Keratinocyte (primary cell): ENCODE measurements around the gene SLC6A19. TPM values are rescaled to one million over a fixed set of nuclear protein-coding genes. Genes with fewer than 3 reads are reported as not detected.

Source experiments
- DNase-seq: peaks from one replicate; pipeline ENCODE4 v3.0.0-alpha.2; 2011; ENCODE audit warnings: low read depth, missing footprints, low spot score
- FAIRE-seq: peaks from 2 replicates; lab custom pipeline; 2011; peaks lifted over from hg19 to GRCh38; lab: Jason Lieb, UNC
- H2AFZ ChIP-seq: 2 replicates; pipeline ENCODE4 v1.6.0; 2012; ENCODE audit warnings: low read length, control low read depth, inconsistent platforms; ENCODE audit not compliant: control insufficient read depth
- H3K27ac ChIP-seq: 2 replicates; pipeline ENCODE4 v1.5.1; 2011; ENCODE audit warnings: low read length; ENCODE audit not compliant: control insufficient read depth, insufficient read depth
- H3K27me3 ChIP-seq: 3 replicates; pipeline ENCODE4 v1.6.0; 2011; ENCODE audit warnings: low read length; ENCODE audit not compliant: control insufficient read depth, insufficient read depth; ENCODE audit errors: extremely low read depth
- H3K36me3 ChIP-seq, 2 experiments: 2 replicates in 1 of 2; 3 replicates in 1 of 2; pipeline ENCODE4 v1.5.1; 2011; ENCODE audit warnings: low read length in 2 of 2, mild to moderate bottlenecking in 1 of 2; ENCODE audit not compliant: control insufficient read depth in 2 of 2, insufficient read depth in 2 of 2; ENCODE audit errors: extremely low read depth in 1 of 2
- H3K4me1 ChIP-seq: 3 replicates; pipeline ENCODE4 v1.5.1; 2011; ENCODE audit warnings: low read length; ENCODE audit not compliant: control insufficient read depth, insufficient read depth; ENCODE audit errors: extremely low read depth
- H3K4me2 ChIP-seq: 3 replicates; pipeline ENCODE4 v1.6.0; 2011; ENCODE audit warnings: low read depth, low read length; ENCODE audit not compliant: control insufficient read depth, insufficient read depth; ENCODE audit errors: extremely low read depth
- H3K4me3 ChIP-seq, 3 experiments: fragments of 200-600 bp in 1 of 3; sonication (generic) in 1 of 3; 2 replicates in 2 of 3; 3 replicates in 1 of 3; pipeline ENCODE4 v1.5.1; 2011 to 2016; ENCODE audit warnings: low read length in 3 of 3, mild to moderate bottlenecking in 3 of 3, control low read depth in 2 of 3, inconsistent platforms in 1 of 3, low read depth in 1 of 3, mixed read lengths in 1 of 3, mixed run types in 1 of 3, moderate library complexity in 1 of 3; ENCODE audit not compliant: control insufficient read depth in 2 of 3, insufficient read depth in 2 of 3; ENCODE audit errors: extremely low read depth in 1 of 3
- H3K79me2 ChIP-seq: 2 replicates; pipeline ENCODE4 v1.6.0; 2012; ENCODE audit warnings: low read length; ENCODE audit not compliant: control insufficient read depth, insufficient read depth
- H3K9ac ChIP-seq: 3 replicates; pipeline ENCODE4 v1.6.0; 2011; ENCODE audit warnings: low read length; ENCODE audit not compliant: control insufficient read depth, insufficient read depth; ENCODE audit errors: extremely low read depth
- H3K9me1 ChIP-seq: 3 replicates; pipeline ENCODE4 v1.6.0; 2011; ENCODE audit warnings: low read length; ENCODE audit not compliant: control insufficient read depth, insufficient read depth; ENCODE audit errors: extremely low read depth
- H3K9me3 ChIP-seq: 2 replicates; pipeline ENCODE4 v1.5.1; 2012; ENCODE audit warnings: low read depth, low read length; ENCODE audit not compliant: control insufficient read depth
- H4K20me1 ChIP-seq: 3 replicates; pipeline ENCODE4 v1.6.0; 2011; ENCODE audit warnings: low read length; ENCODE audit not compliant: control insufficient read depth, insufficient read depth; ENCODE audit errors: extremely low read depth
- EZH2 ChIP-seq: IDR thresholded peaks from one replicate; pipeline ENCODE4 v1.6.1; 2012; ENCODE audit warnings: inconsistent platforms, mild to moderate bottlenecking, low read length, moderate library complexity
- dilution Hi-C: fragments of 300-500 bp; cut with MboI; formaldehyde crosslinking; loops from one replicate; pipeline ENCODE4 v1.7.0; 2020; ENCODE audit warnings: low sequenced_read_pairs; ENCODE audit not compliant: extremely low pct_ligation_motif_present
- polyA plus RNA-seq, 5 experiments: library from polyadenylated mRNA; depleted of rRNA in 3 of 5; stranded (reverse) in 3 of 5; stranded (forward) in 1 of 5; unstranded in 1 of 5; fragments of >200 nt; gene quantifications; 1 replicate in 1 of 5; 2 replicates in 3 of 5; 3 replicates in 1 of 5; pipeline versions ENCODE4 v1.2.1 to v1.2.3, GENCODE V29; 2011 to 2012; ENCODE audit warnings: missing spikeins in 2 of 5, low read depth in 1 of 5, low replicate concordance in 1 of 5
- TF ChIP-seq, protein P1 (sequence below), 3 experiments: IDR thresholded peaks in 1 of 3; conservative IDR thresholded peaks in 1 of 3; optimal IDR thresholded peaks in 1 of 3; 2 replicates in 2 of 3; 3 replicates in 1 of 3; pipeline versions ENCODE3 to v1.5.1; 2011; ENCODE audit warnings: low read length in 3 of 3, mild to moderate bottlenecking in 3 of 3, moderate library complexity in 2 of 3, control low read depth in 1 of 3, inconsistent platforms in 1 of 3; ENCODE audit not compliant: insufficient read depth in 2 of 3; ENCODE audit errors: extremely low read depth in 1 of 3

Gene SLC6A19
- polyA plus RNA-seq, 1 donor (not counting 4 experiments of a cell fraction or from before 2014, with no cell fraction given), result not detected

- H3K4me3 ChIP-seq, result no peak overlapping the region
- H2AFZ ChIP-seq, result no peak overlapping the region
- no peak overlapping the region for H3K9ac ChIP-seq
- peaks cover 10% of the 10 kb centered on the region for H3K4me1 ChIP-seq
- TF ChIP-seq, protein P1, sequence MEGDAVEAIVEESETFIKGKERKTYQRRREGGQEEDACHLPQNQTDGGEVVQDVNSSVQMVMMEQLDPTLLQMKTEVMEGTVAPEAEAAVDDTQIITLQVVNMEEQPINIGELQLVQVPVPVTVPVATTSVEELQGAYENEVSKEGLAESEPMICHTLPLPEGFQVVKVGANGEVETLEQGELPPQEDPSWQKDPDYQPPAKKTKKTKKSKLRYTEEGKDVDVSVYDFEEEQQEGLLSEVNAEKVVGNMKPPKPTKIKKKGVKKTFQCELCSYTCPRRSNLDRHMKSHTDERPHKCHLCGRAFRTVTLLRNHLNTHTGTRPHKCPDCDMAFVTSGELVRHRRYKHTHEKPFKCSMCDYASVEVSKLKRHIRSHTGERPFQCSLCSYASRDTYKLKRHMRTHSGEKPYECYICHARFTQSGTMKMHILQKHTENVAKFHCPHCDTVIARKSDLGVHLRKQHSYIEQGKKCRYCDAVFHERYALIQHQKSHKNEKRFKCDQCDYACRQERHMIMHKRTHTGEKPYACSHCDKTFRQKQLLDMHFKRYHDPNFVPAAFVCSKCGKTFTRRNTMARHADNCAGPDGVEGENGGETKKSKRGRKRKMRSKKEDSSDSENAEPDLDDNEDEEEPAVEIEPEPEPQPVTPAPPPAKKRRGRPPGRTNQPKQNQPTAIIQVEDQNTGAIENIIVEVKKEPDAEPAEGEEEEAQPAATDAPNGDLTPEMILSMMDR (optimal IDR thresholded peaks at IDR 0.05 in 1 of 3, IDR thresholded peaks at IDR 0.05 in 1 of 3, conservative IDR thresholded peaks at IDR 0.05 in 1 of 3; ENCODE audit: extremely low read depth in 1 of 3, insufficient read depth in 2 of 3, low read length in 3 of 3), result no peak
- TF ChIP-seq EZH2, result no peak
- H3K27ac ChIP-seq, result no peak overlapping the region
- no peak overlapping the region for H3K4me2 ChIP-seq
- no peaks in the 10 kb centered on the region for H3K79me2 ChIP-seq
- dilution Hi-C loops, result no loop called here
- DNase-seq (no peak), FAIRE-seq (no peak)
- H3K27me3 ChIP-seq, result peaks cover 28% of the 10 kb centered on the region
- no peaks in the 10 kb centered on the region for H3K36me3 ChIP-seq
- H4K20me1 ChIP-seq, result no peaks in the 10 kb centered on the region
- no peaks in the 10 kb centered on the region for H3K9me1 ChIP-seq
- H3K9me3 ChIP-seq, result peaks cover 21% of the 10 kb centered on the region
These were observed 42.6 kb upstream of the SLC6A19 start for GRCh38 chr5:1158647-1159340.

DNA sequence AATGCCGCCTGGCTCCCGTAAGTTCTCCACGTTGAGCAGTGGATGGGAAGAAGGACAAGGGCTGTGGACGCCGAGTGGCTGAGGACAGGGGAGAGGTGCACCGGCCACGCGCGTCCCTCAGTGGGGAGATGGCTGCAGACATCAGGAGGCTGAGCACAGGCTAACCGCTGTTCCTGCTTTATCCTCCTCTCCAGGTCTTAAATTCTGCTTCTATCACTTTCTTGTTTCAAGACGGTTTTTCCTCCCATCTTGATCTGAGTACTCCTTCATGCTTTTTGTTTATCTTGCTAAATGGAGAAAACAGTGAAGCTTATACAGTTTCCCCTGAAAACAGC lies 42.1 kb upstream of the SLC6A19 start:
- H3K27ac ChIP-seq, result no peak overlapping the region

More for the DNA sequence above, 42.1 kb upstream of the SLC6A19 start:
- H3K4me3 ChIP-seq, result no peak overlapping the region
- no peaks in the 10 kb centered on the region for H4K20me1 ChIP-seq
- H3K4me2 ChIP-seq, result no peak overlapping the region
- no peak for FAIRE-seq
- TF ChIP-seq, protein P1 (optimal IDR thresholded peaks at IDR 0.05 in 1 of 3, IDR thresholded peaks at IDR 0.05 in 1 of 3, conservative IDR thresholded peaks at IDR 0.05 in 1 of 3; ENCODE audit: extremely low read depth in 1 of 3, insufficient read depth in 2 of 3, low read length in 3 of 3), result no peak
- no peak for TF ChIP-seq EZH2
- H3K9ac ChIP-seq, result no peak overlapping the region
- no peak for DNase-seq
- H3K9me3 ChIP-seq, result peaks cover 21% of the 10 kb centered on the region
- H3K79me2 ChIP-seq, result no peaks in the 10 kb centered on the region
- dilution Hi-C loops, result no loop called here
- no peak overlapping the region for H2AFZ ChIP-seq
- H3K9me1 ChIP-seq, result no peaks in the 10 kb centered on the region
- H3K4me1 ChIP-seq, result peaks cover 10% of the 10 kb centered on the region
- H3K36me3 ChIP-seq, result no peaks in the 10 kb centered on the region
- H3K27me3 ChIP-seq, result peaks cover 23% of the 10 kb centered on the region
